ENCODE results near the gene PPIC. TPM values are rescaled to one million over a fixed set of nuclear protein-coding genes. Genes with fewer than 3 reads are reported as not detected.

PPIC gene
- total RNA-seq, 2 experiments from 2014 or later: not detected

GRCh38 chr5:123083298-123083697, 46.8 kb upstream of the PPIC start:
- Mint-ChIP-seq H3K4me1 (ENCODE audit: low read depth) (peaks cover 7% of the 10 kb centered on the region), H3K27ac (no peak overlapping the region), H3K4me3 (no peak overlapping the region), H3K27me3 (peaks cover 73% of the 10 kb centered on the region), H3K9me3 (no peaks in the 10 kb centered on the region), H3K36me3 (ENCODE audit: low read depth) (no peaks in the 10 kb centered on the region)
- H3K4me1 ChIP-seq (ENCODE audit: insufficient read depth, low read length): peaks cover 2% of the 10 kb centered on the region
- no peak for ATAC-seq (ENCODE audit: poor library complexity)
- no peak overlapping the region for H3K4me3 ChIP-seq (ENCODE audit: low read length)
- TF ChIP-seq, protein P1, sequence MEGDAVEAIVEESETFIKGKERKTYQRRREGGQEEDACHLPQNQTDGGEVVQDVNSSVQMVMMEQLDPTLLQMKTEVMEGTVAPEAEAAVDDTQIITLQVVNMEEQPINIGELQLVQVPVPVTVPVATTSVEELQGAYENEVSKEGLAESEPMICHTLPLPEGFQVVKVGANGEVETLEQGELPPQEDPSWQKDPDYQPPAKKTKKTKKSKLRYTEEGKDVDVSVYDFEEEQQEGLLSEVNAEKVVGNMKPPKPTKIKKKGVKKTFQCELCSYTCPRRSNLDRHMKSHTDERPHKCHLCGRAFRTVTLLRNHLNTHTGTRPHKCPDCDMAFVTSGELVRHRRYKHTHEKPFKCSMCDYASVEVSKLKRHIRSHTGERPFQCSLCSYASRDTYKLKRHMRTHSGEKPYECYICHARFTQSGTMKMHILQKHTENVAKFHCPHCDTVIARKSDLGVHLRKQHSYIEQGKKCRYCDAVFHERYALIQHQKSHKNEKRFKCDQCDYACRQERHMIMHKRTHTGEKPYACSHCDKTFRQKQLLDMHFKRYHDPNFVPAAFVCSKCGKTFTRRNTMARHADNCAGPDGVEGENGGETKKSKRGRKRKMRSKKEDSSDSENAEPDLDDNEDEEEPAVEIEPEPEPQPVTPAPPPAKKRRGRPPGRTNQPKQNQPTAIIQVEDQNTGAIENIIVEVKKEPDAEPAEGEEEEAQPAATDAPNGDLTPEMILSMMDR (IDR thresholded peaks at IDR 0.05): no peak
- peaks cover 0 to 9% of the 10 kb centered on the region in 2 experiments for H3K9me3 ChIP-seq (ENCODE audit: control insufficient read depth in 1 of 2, insufficient read depth in 1 of 2, low read length in 2 of 2)
- H3K36me3 ChIP-seq (ENCODE audit: insufficient read depth, low read length): no peaks in the 10 kb centered on the region
- peaks cover 50 to 52% of the 10 kb centered on the region in 2 experiments for H3K27me3 ChIP-seq (ENCODE audit: control insufficient read depth in 1 of 2, insufficient read depth in 2 of 2, low read length in 2 of 2)
- H3K27ac ChIP-seq (ENCODE audit: low read depth in 1 of 2, low read length in 2 of 2): no peak overlapping the region
- ChIA-PET POLR2A (no interaction called here), CTCF (no interaction called here)
- intact Hi-C loops (cut with DNase I, micrococcal nuclease): no loop called here
- DNase-seq: no peak

DNA sequence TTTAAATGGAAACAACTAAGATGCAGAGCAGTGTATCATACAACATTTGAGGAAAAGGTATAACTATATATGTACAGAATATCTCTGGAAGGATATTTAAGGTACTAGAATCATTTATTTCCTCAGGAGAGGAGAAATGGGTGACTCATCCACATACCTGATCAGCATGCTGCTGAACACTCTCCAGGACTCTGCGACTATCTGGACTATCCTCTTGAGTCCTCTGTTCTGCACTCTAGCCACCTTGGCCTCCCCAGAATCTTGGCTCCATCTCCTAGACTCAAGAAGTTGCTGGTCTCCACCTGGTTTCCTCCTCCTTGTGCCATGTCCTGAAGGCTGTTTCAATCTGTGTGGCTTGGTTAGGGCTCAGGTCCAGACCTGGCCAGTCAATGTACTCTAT, 43.7 kb upstream of the PPIC start:
- no peaks in the 10 kb centered on the region for H3K36me3 ChIP-seq (ENCODE audit: insufficient read depth, low read length)
- intact Hi-C loops (cut with DNase I, micrococcal nuclease): no loop called here
- no peak overlapping the region for H3K27ac ChIP-seq (ENCODE audit: low read depth in 1 of 2, low read length in 2 of 2)
- Mint-ChIP-seq H3K9me3 (no peaks in the 10 kb centered on the region), H3K27ac (no peak overlapping the region), H3K36me3 (ENCODE audit: low read depth) (no peaks in the 10 kb centered on the region), H3K27me3 (peaks cover 62% of the 10 kb centered on the region), H3K4me3 (no peak overlapping the region), H3K4me1 (ENCODE audit: low read depth) (no peaks in the 10 kb centered on the region)
- ChIA-PET CTCF (no interaction called here), POLR2A (no interaction called here)
- H3K4me1 ChIP-seq (ENCODE audit: insufficient read depth, low read length): no peaks in the 10 kb centered on the region
- ATAC-seq (ENCODE audit: poor library complexity) (no peak), DNase-seq (no peak)
- TF ChIP-seq, protein P1 (IDR thresholded peaks at IDR 0.05): no peak
- no peak overlapping the region for H3K4me3 ChIP-seq (ENCODE audit: low read length)
- peaks cover 0 to 3% of the 10 kb centered on the region in 2 experiments for H3K9me3 ChIP-seq (ENCODE audit: control insufficient read depth in 1 of 2, insufficient read depth in 1 of 2, low read length in 2 of 2)
- peaks cover 22 to 24% of the 10 kb centered on the region in 2 experiments for H3K27me3 ChIP-seq (ENCODE audit: control insufficient read depth in 1 of 2, insufficient read depth in 2 of 2, low read length in 2 of 2)

DNA sequence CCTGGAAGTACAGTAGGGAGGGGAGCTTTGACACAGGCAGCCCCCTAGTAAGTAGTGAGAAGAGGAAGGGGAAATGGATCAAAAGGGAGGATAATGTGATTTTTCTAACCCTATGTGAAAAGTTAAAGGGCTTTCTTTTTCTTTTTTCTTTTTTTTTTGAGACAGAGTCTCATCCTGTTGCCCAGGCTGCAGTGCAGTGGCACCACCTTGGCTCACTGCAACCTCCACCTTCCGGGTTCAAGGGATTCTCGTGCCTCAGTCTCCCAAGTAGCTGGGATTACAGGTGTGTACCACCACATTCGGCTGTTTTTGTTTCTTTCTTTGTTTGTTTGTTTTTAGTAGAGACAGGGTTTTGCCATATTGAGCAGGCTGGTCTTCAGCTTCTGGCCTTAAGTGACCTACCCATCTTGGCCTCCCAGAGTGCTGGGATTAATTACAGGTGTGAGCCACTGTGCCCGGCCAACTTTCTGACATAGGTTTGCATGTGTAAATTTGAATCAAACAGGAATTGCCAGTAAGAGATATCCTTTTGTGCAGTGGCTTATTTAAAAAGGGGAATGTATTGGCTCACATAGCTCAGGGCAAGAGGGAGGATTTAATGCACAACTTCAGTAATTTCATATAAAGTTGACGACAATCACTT, 39.1 kb upstream of the PPIC start:
- DNase-seq (no peak), ATAC-seq (ENCODE audit: poor library complexity) (no peak)
- TF ChIP-seq, protein P1 (IDR thresholded peaks at IDR 0.05): no peak
- no peaks in the 10 kb centered on the region for H3K9me3 Mint-ChIP-seq
- Histone ChIP-seq H3K4me1 (ENCODE audit: insufficient read depth, low read length) (no peaks in the 10 kb centered on the region), H3K36me3 (ENCODE audit: insufficient read depth, low read length) (no peaks in the 10 kb centered on the region), H3K4me3 (ENCODE audit: low read length) (no peak overlapping the region), H3K27me3 (ENCODE audit: control insufficient read depth in 1 of 2, insufficient read depth in 2 of 2, low read length in 2 of 2) (peaks cover 0 to 3% of the 10 kb centered on the region in 2 experiments), H3K9me3 (ENCODE audit: control insufficient read depth in 1 of 2, insufficient read depth in 1 of 2, low read length in 2 of 2) (peaks cover 0 to 3% of the 10 kb centered on the region in 2 experiments), H3K27ac (ENCODE audit: low read depth in 1 of 2, low read length in 2 of 2) (no peak overlapping the region)
- intact Hi-C loops (cut with DNase I, micrococcal nuclease): no loop called here
- no peaks in the 10 kb centered on the region for H3K36me3 Mint-ChIP-seq (ENCODE audit: low read depth)
- CTCF ChIA-PET: no interaction called here
- no peaks in the 10 kb centered on the region for H3K4me1 Mint-ChIP-seq (ENCODE audit: low read depth)
- H3K27ac Mint-ChIP-seq: no peak overlapping the region
- peaks cover 59% of the 10 kb centered on the region for H3K27me3 Mint-ChIP-seq
- H3K4me3 Mint-ChIP-seq: no peak overlapping the region
- POLR2A ChIA-PET: no interaction called here

Data from CD4-positive, alpha-beta T cell (primary cell).